Fibroblast of mammary gland (primary cell): ENCODE results near the gene SDHAF1.
A peak's percentile ranks its signal among the peaks of the same experiment; 100 is the strongest.

Experiments used
- DNase-seq: peaks from one replicate; pipeline ENCODE4 v3.0.0-alpha.2; 2010; ENCODE audit warnings: low read depth
- H3K4me3 ChIP-seq: 2 replicates; pipeline ENCODE4 v1.5.1; 2011; ENCODE audit warnings: low read depth, mild to moderate bottlenecking, low read length, moderate library complexity; ENCODE audit not compliant: control insufficient read depth
- TF ChIP-seq, protein P1 (sequence below): conservative IDR thresholded peaks from 2 replicates; pipeline ENCODE4 v1.5.1; 2011; ENCODE audit warnings: low read depth, low read length, inconsistent platforms; ENCODE audit not compliant: control insufficient read depth, insufficient read depth

SDHAF1 gene

GRCh38 chr19:36008336-36008978 lies 13.5 kb downstream of the SDHAF1 start, which contains the start of gene SYNE4:
Gene SYNE4, minus strand, starts transcription at chr19:36008813. Its CDS starts 132 bp downstream, at chr19:36008681.
- TF ChIP-seq, protein P1, sequence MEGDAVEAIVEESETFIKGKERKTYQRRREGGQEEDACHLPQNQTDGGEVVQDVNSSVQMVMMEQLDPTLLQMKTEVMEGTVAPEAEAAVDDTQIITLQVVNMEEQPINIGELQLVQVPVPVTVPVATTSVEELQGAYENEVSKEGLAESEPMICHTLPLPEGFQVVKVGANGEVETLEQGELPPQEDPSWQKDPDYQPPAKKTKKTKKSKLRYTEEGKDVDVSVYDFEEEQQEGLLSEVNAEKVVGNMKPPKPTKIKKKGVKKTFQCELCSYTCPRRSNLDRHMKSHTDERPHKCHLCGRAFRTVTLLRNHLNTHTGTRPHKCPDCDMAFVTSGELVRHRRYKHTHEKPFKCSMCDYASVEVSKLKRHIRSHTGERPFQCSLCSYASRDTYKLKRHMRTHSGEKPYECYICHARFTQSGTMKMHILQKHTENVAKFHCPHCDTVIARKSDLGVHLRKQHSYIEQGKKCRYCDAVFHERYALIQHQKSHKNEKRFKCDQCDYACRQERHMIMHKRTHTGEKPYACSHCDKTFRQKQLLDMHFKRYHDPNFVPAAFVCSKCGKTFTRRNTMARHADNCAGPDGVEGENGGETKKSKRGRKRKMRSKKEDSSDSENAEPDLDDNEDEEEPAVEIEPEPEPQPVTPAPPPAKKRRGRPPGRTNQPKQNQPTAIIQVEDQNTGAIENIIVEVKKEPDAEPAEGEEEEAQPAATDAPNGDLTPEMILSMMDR = no peak
- no peak for DNase-seq
- peak within 1 kb of the TSS; percentile 44 for H3K4me3 ChIP-seq

- peak overlapping the region; percentile 44 for H3K4me3 ChIP-seq
- DNase-seq = peak; percentile 54
- TF ChIP-seq, protein P1 = no peak
Observed at GRCh38 chr19:36009220-36009619, 14.2 kb downstream of the SDHAF1 start.

DNA sequence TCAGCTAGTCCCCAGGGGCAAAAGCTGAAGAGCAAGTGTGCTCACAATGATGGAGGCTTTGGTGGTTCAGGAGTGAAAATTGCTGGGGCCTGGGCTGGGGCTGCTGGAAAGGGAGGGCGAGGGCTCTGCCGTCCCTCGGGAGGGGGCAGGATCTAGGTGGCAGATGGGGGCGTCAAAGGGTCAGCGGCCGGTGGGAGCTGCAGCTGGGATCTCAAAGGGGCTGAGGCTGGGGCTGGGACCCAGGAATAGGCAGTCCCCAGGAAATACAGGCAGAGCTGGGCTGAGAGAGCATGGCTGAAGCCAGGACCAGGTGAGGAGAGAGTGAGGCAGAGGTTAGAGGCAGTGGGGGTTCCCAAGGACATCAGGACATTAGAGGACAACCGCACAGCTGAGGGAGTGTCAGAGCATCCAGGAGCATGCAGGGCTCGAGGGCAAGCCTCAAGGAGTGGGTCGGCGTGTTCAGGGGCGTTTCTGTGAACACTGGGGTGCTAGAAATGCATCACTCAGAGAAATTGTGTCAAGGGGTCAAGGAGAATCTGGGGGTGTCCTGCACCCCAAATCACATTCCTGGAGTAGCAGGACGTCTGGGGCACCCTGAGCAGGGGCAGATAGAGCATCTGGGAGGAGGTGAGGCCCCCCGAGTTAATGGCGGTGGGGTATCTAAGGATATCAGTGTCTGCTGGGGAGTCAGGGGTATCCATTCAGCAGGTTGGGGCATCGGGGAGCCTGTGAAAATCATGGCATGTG lies 14.8 kb downstream of the SDHAF1 start:
- H3K4me3 ChIP-seq = peak overlapping the region; percentile 44
- TF ChIP-seq, protein P1 = no peak
- DNase-seq = no peak

GRCh38 chr19:36010402-36010801 lies 15.4 kb downstream of the SDHAF1 start:
- no peak for DNase-seq
- no peak overlapping the region for H3K4me3 ChIP-seq
- TF ChIP-seq, protein P1 = no peak

- peak overlapping the region; percentile 96 for H3K4me3 ChIP-seq
- no peak for DNase-seq
- TF ChIP-seq, protein P1 = no peak
Observed at GRCh38 chr19:36013280-36014011, 18.5 kb downstream of the SDHAF1 start.

GRCh38 chr19:36014012-36014924 lies 19.3 kb downstream of the SDHAF1 start, which contains the start of gene ALKBH6:
Gene ALKBH6, minus strand, starts transcription at chr19:36014213. Its CDS starts 816 bp downstream, at chr19:36013397.
- H3K4me3 ChIP-seq = peak within 1 kb of the TSS; percentile 96
- peak; percentile 97 for DNase-seq
- TF ChIP-seq, protein P1 = no peak
